Measurements from ENCODE around the gene PPRC1. TPM values are rescaled to one million over a fixed set of nuclear protein-coding genes. Genes with fewer than 3 reads are reported as not detected.

The PPRC1 gene
- total and polyA plus RNA-seq, 4 donors: 4.9 to 10.1 (median 8.7) TPM

- TF ChIP-seq HNF4A (conservative IDR thresholded peaks at IDR 0.05) (no peak), FOXA1 (IDR thresholded peaks at IDR 0.05) (no peak)
Measured at GRCh38 chr10:102102421-102102820, 30.4 kb upstream of the PPRC1 start (continued).

- H3K9ac ChIP-seq (ENCODE audit: low read depth in 1 of 2, low read length in 2 of 2): no peak overlapping the region
- no peak for DNase-seq (ENCODE audit: low spot score)
- H3K9me3 ChIP-seq (ENCODE audit: control insufficient read depth in 4 of 4, low read length in 3 of 4): no peaks in the 10 kb centered on the region
- H3K4me3 ChIP-seq (ENCODE audit: low read depth in 1 of 3, low read length in 3 of 3): no peak overlapping the region
- 89% methylated on average over 2 of the region's 2 CpGs for WGBS
- peaks cover 17 to 41% (median 35%) of the 10 kb centered on the region in 4 donors for H3K36me3 ChIP-seq (ENCODE audit: control insufficient read depth in 4 of 4, insufficient read depth in 3 of 4, low read depth in 1 of 4, low read length in 3 of 4)
- no peaks in the 10 kb centered on the region for H3K27me3 ChIP-seq (ENCODE audit: control insufficient read depth in 4 of 4, insufficient read depth in 4 of 4, low read length in 3 of 4)
- no peak overlapping the region for H3K27ac ChIP-seq (ENCODE audit: low read depth in 1 of 2, low read length in 2 of 2)
- H3K4me1 ChIP-seq (ENCODE audit: control insufficient read depth in 4 of 4, insufficient read depth in 4 of 4, low read length in 3 of 4): no peaks in the 10 kb centered on the region
- no peak for TF ChIP-seq RAD21 (IDR thresholded peaks at IDR 0.05)
- no peak for TF ChIP-seq ZBTB33 (IDR thresholded peaks at IDR 0.05)
- no peak for TF ChIP-seq RXRA (IDR thresholded peaks at IDR 0.05)
- TF ChIP-seq HNF4A (conservative IDR thresholded peaks at IDR 0.05): no peak
- no peak for TF ChIP-seq ATF3 (IDR thresholded peaks at IDR 0.05)
- no peak for TF ChIP-seq MAX (IDR thresholded peaks at IDR 0.05)
- no peak for TF ChIP-seq JUND (IDR thresholded peaks at IDR 0.05)
- TF ChIP-seq GABPA (IDR thresholded peaks at IDR 0.05 in 1 of 2, conservative IDR thresholded peaks at IDR 0.05 in 1 of 2): no peak
- no peak for TF ChIP-seq REST (IDR thresholded peaks at IDR 0.05)
- TF ChIP-seq NR2F2 (IDR thresholded peaks at IDR 0.05): no peak
- no peak for TF ChIP-seq TAF1 (conservative IDR thresholded peaks at IDR 0.05)
- no peak for TF ChIP-seq EGR1 (IDR thresholded peaks at IDR 0.05; ENCODE audit: low read depth in 2 of 2)
Measured at GRCh38 chr10:102106998-102107397, 25.8 kb upstream of the PPRC1 start.

- WGBS: 96% methylated on average over 24 of the region's 24 CpGs
- Histone ChIP-seq H3K9me3 (ENCODE audit: control insufficient read depth in 4 of 4, low read length in 3 of 4) (no peaks in the 10 kb centered on the region), H3K27me3 (ENCODE audit: control insufficient read depth in 4 of 4, insufficient read depth in 4 of 4, low read length in 3 of 4) (no peaks in the 10 kb centered on the region), H3K9ac (ENCODE audit: low read depth in 1 of 2, low read length in 2 of 2) (no peak overlapping the region), H3K27ac (ENCODE audit: low read depth in 1 of 2, low read length in 2 of 2) (no peak overlapping the region), H3K4me1 (ENCODE audit: control insufficient read depth in 4 of 4, insufficient read depth in 4 of 4, low read length in 3 of 4) (peaks cover 6 to 16% (median 10%) of the 10 kb centered on the region in 4 donors), H3K36me3 (ENCODE audit: control insufficient read depth in 4 of 4, insufficient read depth in 3 of 4, low read depth in 1 of 4, low read length in 3 of 4) (peaks cover 17 to 41% (median 35%) of the 10 kb centered on the region in 4 donors), H3K4me3 (ENCODE audit: low read depth in 1 of 3, low read length in 3 of 3) (no peak overlapping the region)
- TF ChIP-seq RXRA (IDR thresholded peaks at IDR 0.05) (no peak), SP1 (IDR thresholded peaks at IDR 0.05) (no peak), YY1 (IDR thresholded peaks at IDR 0.05) (no peak), TAF1 (conservative IDR thresholded peaks at IDR 0.05) (no peak)
- DNase-seq (ENCODE audit: low spot score): no peak
Measured at GRCh38 chr10:102109166-102110116, 23.4 kb upstream of the PPRC1 start.
